ENCODE measurements around the gene TGFB1.

DNA sequence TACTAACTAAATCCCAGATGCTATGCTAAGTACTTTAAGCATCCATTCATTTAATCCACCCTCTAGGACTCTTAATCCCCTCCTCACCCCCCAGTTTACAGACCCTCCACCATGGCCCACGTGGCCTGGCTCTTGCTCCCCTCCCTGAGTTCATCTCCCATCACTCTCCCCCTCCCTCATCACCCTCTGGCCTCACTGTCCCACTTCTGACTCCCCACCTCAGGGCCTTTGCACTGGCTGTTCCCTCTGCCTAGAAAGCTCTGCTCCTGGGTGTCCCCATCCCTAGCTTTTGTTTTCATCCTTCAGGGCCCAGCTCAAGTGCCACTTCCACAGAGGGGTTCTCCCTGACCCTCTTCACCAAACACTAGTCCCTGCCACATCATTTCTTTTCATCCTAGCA lies 6.0 kb upstream of the TGFB1 start:
- no peak for TF ChIP-seq NFIC (IDR thresholded peaks at IDR 0.05)
- TF ChIP-seq, protein P1, sequence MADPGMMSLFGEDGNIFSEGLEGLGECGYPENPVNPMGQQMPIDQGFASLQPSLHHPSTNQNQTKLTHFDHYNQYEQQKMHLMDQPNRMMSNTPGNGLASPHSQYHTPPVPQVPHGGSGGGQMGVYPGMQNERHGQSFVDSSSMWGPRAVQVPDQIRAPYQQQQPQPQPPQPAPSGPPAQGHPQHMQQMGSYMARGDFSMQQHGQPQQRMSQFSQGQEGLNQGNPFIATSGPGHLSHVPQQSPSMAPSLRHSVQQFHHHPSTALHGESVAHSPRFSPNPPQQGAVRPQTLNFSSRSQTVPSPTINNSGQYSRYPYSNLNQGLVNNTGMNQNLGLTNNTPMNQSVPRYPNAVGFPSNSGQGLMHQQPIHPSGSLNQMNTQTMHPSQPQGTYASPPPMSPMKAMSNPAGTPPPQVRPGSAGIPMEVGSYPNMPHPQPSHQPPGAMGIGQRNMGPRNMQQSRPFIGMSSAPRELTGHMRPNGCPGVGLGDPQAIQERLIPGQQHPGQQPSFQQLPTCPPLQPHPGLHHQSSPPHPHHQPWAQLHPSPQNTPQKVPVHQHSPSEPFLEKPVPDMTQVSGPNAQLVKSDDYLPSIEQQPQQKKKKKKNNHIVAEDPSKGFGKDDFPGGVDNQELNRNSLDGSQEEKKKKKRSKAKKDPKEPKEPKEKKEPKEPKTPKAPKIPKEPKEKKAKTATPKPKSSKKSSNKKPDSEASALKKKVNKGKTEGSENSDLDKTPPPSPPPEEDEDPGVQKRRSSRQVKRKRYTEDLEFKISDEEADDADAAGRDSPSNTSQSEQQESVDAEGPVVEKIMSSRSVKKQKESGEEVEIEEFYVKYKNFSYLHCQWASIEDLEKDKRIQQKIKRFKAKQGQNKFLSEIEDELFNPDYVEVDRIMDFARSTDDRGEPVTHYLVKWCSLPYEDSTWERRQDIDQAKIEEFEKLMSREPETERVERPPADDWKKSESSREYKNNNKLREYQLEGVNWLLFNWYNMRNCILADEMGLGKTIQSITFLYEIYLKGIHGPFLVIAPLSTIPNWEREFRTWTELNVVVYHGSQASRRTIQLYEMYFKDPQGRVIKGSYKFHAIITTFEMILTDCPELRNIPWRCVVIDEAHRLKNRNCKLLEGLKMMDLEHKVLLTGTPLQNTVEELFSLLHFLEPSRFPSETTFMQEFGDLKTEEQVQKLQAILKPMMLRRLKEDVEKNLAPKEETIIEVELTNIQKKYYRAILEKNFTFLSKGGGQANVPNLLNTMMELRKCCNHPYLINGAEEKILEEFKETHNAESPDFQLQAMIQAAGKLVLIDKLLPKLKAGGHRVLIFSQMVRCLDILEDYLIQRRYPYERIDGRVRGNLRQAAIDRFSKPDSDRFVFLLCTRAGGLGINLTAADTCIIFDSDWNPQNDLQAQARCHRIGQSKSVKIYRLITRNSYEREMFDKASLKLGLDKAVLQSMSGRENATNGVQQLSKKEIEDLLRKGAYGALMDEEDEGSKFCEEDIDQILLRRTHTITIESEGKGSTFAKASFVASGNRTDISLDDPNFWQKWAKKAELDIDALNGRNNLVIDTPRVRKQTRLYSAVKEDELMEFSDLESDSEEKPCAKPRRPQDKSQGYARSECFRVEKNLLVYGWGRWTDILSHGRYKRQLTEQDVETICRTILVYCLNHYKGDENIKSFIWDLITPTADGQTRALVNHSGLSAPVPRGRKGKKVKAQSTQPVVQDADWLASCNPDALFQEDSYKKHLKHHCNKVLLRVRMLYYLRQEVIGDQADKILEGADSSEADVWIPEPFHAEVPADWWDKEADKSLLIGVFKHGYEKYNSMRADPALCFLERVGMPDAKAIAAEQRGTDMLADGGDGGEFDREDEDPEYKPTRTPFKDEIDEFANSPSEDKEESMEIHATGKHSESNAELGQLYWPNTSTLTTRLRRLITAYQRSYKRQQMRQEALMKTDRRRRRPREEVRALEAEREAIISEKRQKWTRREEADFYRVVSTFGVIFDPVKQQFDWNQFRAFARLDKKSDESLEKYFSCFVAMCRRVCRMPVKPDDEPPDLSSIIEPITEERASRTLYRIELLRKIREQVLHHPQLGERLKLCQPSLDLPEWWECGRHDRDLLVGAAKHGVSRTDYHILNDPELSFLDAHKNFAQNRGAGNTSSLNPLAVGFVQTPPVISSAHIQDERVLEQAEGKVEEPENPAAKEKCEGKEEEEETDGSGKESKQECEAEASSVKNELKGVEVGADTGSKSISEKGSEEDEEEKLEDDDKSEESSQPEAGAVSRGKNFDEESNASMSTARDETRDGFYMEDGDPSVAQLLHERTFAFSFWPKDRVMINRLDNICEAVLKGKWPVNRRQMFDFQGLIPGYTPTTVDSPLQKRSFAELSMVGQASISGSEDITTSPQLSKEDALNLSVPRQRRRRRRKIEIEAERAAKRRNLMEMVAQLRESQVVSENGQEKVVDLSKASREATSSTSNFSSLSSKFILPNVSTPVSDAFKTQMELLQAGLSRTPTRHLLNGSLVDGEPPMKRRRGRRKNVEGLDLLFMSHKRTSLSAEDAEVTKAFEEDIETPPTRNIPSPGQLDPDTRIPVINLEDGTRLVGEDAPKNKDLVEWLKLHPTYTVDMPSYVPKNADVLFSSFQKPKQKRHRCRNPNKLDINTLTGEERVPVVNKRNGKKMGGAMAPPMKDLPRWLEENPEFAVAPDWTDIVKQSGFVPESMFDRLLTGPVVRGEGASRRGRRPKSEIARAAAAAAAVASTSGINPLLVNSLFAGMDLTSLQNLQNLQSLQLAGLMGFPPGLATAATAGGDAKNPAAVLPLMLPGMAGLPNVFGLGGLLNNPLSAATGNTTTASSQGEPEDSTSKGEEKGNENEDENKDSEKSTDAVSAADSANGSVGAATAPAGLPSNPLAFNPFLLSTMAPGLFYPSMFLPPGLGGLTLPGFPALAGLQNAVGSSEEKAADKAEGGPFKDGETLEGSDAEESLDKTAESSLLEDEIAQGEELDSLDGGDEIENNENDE (IDR thresholded peaks at IDR 0.05; ENCODE audit: low read depth, low read length) = no peak
- no peak for TF ChIP-seq BHLHE40 (IDR thresholded peaks at IDR 0.05; ENCODE audit: low read length)
- no peak for TF ChIP-seq RBFOX2 (IDR thresholded peaks at IDR 0.05; ENCODE audit: low read depth, low read length)
- no peak for TF ChIP-seq ZNF707 (CRISPR knock-in tag; conservative IDR thresholded peaks at IDR 0.05)
- TF ChIP-seq, protein P2, sequence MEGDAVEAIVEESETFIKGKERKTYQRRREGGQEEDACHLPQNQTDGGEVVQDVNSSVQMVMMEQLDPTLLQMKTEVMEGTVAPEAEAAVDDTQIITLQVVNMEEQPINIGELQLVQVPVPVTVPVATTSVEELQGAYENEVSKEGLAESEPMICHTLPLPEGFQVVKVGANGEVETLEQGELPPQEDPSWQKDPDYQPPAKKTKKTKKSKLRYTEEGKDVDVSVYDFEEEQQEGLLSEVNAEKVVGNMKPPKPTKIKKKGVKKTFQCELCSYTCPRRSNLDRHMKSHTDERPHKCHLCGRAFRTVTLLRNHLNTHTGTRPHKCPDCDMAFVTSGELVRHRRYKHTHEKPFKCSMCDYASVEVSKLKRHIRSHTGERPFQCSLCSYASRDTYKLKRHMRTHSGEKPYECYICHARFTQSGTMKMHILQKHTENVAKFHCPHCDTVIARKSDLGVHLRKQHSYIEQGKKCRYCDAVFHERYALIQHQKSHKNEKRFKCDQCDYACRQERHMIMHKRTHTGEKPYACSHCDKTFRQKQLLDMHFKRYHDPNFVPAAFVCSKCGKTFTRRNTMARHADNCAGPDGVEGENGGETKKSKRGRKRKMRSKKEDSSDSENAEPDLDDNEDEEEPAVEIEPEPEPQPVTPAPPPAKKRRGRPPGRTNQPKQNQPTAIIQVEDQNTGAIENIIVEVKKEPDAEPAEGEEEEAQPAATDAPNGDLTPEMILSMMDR (IDR thresholded peaks at IDR 0.05 in 2 of 3, conservative IDR thresholded peaks at IDR 0.05 in 1 of 3; ENCODE audit: insufficient read depth in 2 of 3, low read depth in 1 of 3, low read length in 3 of 3) = no peak
- TF ChIP-seq POLR2H (tag; IDR thresholded peaks at IDR 0.05; ENCODE audit: low read depth) = no peak
- no peak for TF ChIP-seq NFRKB (IDR thresholded peaks at IDR 0.05; ENCODE audit: low read depth)
- TF ChIP-seq STAT5B (CRISPR knock-in tag; IDR thresholded peaks at IDR 0.05) = no peak
- TF ChIP-seq ZNF354B (CRISPR knock-in tag; IDR thresholded peaks at IDR 0.05) = no peak
- TF ChIP-seq GATAD2A (IDR thresholded peaks at IDR 0.05) = no peak
- TF ChIP-seq YY1 (IDR thresholded peaks at IDR 0.05; ENCODE audit: borderline replicate concordance in 1 of 3, control insufficient read depth in 1 of 3, extremely low read depth in 1 of 3, insufficient read depth in 3 of 3, insufficient read length in 1 of 3, insufficient replicate concordance in 2 of 3, low read depth in 1 of 3, low read length in 2 of 3) = no peak
- no peak for TF ChIP-seq ZNF232 (CRISPR knock-in tag; IDR thresholded peaks at IDR 0.05)
